IPS-NIHi7 (cell line): ENCODE results near the gene ETF1.
"Not testable (repeated sequence)": the region's sequence is repeated elsewhere in the genome, so short reads cannot be mapped to it uniquely, and the experiment has no call there.

Source experiments
- DNase-seq: peaks from one replicate; pipeline ENCODE4 v3.0.0; 2012; ENCODE audit warnings: mixed read lengths; ENCODE audit errors: extremely low spot score

Gene ETF1

DNA sequence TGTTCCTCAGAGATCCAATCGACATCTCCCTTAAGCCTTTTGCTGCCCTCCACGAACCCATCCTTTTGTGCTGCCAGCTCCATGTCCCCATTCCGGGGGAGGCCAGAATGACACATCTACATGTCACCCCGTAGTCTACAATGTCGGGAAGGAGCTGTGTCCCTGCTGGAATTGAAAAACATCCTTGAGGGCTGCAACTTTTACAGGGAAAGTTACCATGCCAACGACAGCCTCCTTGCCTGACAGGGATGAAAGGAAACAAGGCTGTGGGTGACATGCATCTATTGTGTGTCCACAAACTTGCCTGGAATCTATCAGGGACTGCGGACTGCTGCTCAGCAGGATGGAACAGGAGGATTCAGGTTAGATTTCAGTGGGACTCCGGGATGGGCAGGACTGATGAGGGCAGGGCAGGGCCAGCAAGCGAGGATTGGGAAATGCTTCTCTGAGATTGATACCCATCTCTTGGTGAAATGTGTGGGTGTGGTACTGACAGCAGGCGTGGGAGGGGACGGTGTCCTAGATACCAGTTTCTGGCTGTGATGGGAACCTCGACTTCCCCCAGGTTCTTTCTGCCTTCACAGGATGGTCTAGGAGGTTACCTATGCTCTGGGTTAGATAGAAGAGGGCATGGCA lies 52.3 kb downstream of the ETF1 start:
- DNase-seq, result no peak

- DNase-seq, result no peak
Measured at GRCh38 chr5:138489683-138490061, 53.4 kb downstream of the ETF1 start.

DNA sequence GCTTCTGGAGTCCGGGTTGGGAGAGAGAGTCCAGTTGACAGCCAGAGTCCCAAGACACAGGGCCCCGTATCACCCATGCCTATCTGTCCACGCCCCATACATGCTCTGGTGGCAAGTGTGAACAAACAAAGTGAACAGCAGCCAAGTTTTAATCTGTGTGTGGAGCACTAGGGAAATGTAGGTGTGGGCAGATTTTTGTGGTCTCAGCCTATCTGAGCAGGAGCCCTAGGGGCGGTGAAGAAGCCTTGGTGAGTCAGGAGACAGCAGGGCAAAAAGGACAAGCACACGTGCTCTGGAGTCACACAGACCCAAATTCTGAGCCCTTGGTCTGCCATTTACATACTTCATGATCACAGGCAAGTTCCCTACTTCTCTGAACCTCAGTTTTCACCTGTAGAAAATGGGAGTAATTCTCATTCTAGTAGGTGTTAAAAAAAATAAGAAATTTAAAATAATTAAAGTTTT lies 54.5 kb downstream of the ETF1 start:
- no peak for DNase-seq

- no peak for DNase-seq
Measured at GRCh38 chr5:138482638-138483037, 60.4 kb downstream of the ETF1 start.

- no peak for DNase-seq
Measured at GRCh38 chr5:138476918-138477317, 66.1 kb downstream of the ETF1 start.

DNA sequence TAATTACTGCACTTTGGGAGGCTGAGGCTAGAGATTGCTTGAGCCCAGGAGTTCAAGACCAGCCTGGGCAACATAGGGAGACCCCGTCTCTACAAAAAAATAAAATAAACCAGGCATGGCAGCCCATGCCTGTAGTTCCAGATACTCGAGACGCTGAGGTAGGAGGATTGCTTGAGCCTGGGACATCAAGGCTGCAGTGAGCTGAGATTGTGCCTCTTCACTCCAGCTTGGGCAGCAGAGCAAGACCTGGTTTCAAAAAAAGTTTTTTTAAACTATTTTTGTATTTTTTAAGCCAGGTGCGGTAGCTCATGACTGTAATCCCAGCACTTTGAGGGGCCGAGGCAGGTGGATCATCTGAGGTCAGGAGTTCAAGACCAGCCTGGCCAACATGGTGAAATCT lies 69.9 kb downstream of the ETF1 start:
- DNase-seq, result not testable (repeated sequence)

DNA sequence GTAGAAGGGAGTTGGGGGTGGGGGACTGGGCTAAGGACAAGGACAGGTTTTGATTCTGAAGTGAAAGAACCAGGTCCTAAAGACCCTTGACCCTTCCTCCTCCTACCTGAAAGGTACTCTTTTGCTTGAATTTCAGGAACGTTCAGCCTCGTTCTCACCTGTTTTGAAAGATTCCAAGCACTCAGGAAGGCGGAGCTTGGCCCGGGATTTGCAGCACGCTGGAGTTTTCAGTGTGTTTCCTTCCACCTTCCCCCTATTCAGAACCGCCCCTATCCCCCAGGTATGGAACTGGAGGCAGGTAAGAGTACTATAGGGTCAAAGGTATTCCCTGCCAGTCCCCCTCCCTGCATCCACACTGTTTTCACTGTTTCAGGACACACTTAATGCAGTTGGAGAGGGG lies 70.7 kb downstream of the ETF1 start:
- DNase-seq, result peak; percentile 17

DNA sequence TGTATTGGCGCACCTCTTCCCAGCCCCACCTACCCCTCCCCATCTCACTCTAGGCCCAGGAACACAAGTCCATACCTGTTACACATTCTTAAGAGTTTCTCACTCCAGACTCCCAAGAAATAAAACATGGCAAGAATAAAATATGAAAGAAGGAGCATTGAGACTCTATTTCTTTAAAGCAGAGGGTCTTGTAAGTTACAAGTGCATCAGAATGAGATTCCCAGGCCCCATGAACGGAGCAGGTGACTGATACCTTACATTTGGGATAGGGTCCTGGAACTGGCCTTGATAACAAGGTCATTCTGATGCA lies 72.0 kb downstream of the ETF1 start:
- DNase-seq, result no peak

- peak; percentile 11 for DNase-seq
Measured at GRCh38 chr5:138470322-138471051, 72.5 kb downstream of the ETF1 start.

- no peak for DNase-seq
Measured at GRCh38 chr5:138469540-138470321, 73.3 kb downstream of the ETF1 start.

GRCh38 chr5:138468966-138469539 lies 74.0 kb downstream of the ETF1 start:
- DNase-seq, result no peak

DNA sequence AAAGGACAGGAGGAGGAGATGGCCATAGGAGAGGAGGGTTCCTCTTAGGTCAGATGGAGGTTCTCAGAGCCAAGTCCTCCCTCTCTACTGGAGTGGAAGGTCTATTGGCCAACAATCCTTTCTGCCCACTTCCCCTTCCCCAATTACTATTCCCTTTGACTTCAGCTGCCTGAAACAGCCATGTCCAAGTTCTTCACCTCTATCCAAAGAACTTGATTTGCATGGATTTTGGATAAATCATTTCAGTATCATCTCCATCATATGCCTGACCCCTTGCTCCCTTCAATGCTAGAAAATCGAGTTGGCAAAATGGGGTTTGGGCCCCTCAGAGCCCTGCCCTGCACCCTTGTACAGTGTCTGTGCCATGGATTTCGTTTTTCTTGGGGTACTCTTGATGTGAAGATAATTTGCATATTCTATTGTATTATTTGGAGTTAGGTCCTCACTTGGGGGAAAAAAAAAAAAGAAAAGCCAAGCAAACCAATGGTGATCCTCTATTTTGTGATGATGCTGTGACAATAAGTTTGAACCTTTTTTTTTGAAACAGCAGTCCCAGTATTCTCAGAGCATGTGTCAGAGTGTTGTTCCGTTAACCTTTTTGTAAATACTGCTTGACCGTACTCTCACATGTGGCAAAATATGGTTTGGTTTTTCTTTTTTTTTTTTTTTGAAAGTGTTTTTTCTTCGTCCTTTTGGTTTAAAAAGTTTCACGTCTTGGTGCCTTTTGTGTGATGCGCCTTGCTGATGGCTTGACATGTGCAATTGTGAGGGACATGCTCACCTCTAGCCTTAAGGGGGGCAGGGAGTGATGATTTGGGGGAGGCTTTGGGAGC lies 74.7 kb downstream of the ETF1 start:
- no peak for DNase-seq

DNA sequence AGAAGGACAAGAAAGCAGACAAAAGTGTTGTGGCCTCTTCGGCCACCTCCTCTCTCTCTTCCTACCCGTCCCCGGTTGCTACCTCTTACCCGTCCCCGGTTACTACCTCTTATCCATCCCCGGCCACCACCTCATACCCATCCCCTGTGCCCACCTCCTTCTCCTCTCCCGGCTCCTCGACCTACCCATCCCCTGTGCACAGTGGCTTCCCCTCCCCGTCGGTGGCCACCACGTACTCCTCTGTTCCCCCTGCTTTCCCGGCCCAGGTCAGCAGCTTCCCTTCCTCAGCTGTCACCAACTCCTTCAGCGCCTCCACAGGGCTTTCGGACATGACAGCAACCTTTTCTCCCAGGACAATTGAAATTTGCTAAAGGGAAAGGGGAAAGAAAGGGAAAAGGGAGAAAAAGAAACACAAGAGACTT lies 75.3 kb downstream of the ETF1 start:
- no peak for DNase-seq

DNA sequence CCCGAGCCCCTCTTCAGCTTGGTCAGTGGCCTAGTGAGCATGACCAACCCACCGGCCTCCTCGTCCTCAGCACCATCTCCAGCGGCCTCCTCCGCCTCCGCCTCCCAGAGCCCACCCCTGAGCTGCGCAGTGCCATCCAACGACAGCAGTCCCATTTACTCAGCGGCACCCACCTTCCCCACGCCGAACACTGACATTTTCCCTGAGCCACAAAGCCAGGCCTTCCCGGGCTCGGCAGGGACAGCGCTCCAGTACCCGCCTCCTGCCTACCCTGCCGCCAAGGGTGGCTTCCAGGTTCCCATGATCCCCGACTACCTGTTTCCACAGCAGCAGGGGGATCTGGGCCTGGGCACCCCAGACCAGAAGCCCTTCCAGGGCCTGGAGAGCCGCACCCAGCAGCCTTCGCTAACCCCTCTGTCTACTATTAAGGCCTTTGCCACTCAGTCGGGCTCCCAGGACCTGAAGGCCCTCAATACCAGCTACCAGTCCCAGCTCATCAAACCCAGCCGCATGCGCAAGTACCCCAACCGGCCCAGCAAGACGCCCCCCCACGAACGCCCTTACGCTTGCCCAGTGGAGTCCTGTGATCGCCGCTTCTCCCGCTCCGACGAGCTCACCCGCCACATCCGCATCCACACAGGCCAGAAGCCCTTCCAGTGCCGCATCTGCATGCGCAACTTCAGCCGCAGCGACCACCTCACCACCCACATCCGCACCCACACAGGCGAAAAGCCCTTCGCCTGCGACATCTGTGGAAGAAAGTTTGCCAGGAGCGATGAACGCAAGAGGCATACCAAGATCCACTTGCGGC lies 75.9 kb downstream of the ETF1 start:
- DNase-seq, result peak; percentile 5

DNA sequence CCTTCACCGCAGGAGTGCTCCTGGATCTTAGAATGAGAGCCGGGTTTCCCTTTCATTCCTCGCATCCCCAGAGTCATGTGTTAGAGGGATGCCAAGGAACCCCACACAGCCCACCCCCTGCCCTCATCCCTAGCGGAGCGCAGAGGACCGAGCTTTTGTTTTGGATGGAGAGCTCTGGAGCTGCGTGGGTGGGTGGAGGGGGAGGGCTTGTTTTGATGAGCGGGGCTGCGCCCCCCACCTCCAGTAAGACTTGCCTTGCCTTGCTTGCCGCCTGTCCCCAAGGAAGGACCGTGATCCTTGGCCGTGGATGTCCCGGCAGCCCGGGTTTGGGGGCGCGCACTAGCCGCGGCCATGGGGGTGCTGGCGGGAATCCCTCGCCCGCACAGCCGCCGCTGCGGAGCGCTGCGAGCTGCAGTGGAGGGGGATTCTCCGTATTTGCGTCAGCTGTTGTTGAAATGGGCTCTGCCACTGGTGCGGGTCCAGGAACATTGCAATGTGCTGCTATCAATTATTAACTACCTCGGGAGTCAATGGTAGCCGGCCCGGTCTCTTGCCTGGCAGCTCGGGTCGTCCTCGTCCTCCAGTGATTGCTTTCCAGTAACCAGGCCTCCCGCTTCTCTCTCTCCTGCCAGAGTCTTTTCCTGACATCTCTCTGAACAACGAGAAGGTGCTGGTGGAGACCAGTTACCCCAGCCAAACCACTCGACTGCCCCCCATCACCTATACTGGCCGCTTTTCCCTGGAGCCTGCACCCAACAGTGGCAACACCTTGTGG lies 76.7 kb downstream of the ETF1 start:
- DNase-seq, result peak; percentile 14

DNA sequence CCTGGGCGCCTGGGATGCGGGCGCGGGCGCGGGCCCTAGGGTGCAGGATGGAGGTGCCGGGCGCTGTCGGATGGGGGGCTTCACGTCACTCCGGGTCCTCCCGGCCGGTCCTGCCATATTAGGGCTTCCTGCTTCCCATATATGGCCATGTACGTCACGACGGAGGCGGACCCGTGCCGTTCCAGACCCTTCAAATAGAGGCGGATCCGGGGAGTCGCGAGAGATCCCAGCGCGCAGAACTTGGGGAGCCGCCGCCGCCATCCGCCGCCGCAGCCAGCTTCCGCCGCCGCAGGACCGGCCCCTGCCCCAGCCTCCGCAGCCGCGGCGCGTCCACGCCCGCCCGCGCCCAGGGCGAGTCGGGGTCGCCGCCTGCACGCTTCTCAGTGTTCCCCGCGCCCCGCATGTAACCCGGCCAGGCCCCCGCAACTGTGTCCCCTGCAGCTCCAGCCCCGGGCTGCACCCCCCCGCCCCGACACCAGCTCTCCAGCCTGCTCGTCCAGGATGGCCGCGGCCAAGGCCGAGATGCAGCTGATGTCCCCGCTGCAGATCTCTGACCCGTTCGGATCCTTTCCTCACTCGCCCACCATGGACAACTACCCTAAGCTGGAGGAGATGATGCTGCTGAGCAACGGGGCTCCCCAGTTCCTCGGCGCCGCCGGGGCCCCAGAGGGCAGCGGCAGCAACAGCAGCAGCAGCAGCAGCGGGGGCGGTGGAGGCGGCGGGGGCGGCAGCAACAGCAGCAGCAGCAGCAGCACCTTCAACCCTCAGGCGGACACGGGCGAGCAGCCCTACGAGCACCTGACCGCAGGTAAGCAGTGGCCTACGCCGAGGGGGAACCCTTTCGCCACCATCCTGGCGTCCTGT lies 77.5 kb downstream of the ETF1 start, which contains the start of gene EGR1:
EGR1 (plus strand) TSS at position 219 of the 864 bp plus-strand sequence; CDS start at position 502, 283 bp downstream.
- DNase-seq, result peak; percentile 82

GRCh38 chr5:138464388-138465260 lies 78.4 kb downstream of the ETF1 start:
- DNase-seq, result peak; percentile 89

GRCh38 chr5:138464008-138464387 lies 79.0 kb downstream of the ETF1 start:
- DNase-seq, result peak; percentile 92
